Mesenchymal stem cell (in vitro differentiated cells and primary cell): ENCODE data around the gene RTL1.
A peak's percentile ranks its signal among the peaks of the same experiment; 100 is the strongest.

Experiments used
- DNase-seq: peaks from one replicate; pipeline ENCODE4 v3.0.0-alpha.2; 2013
- H2AFZ ChIP-seq: one replicate; pipeline ENCODE4 v1.6.1; 2013; ENCODE audit warnings: low read depth, mild to moderate bottlenecking, control low read depth, inconsistent platforms, low read length, moderate library complexity
- H2AK5ac ChIP-seq: 2 replicates; pipeline ENCODE4 v1.6.1; 2013; ENCODE audit warnings: low read length, moderate library complexity, mild to moderate bottlenecking, inconsistent platforms; ENCODE audit not compliant: severe bottlenecking
- H2BK120ac ChIP-seq: one replicate; pipeline ENCODE4 v1.6.1; 2013; ENCODE audit warnings: low read depth, mild to moderate bottlenecking, inconsistent platforms, low read length, moderate library complexity
- H2BK12ac ChIP-seq, 2 experiments: one replicate each; pipeline ENCODE4 v1.6.1; 2013; ENCODE audit warnings: inconsistent platforms in 2 of 2, low read length in 2 of 2, mild to moderate bottlenecking in 2 of 2, moderate library complexity in 2 of 2, control low read depth in 1 of 2
- H2BK15ac ChIP-seq: one replicate; pipeline ENCODE4 v1.6.1; 2013; ENCODE audit warnings: mild to moderate bottlenecking, low read depth, inconsistent platforms; ENCODE audit not compliant: poor library complexity, severe bottlenecking
- H2BK5ac ChIP-seq: 2 replicates; pipeline ENCODE4 v1.6.1; 2013; ENCODE audit warnings: low read depth, mild to moderate bottlenecking, low read length, control low read depth, inconsistent platforms; ENCODE audit not compliant: poor library complexity, severe bottlenecking
- H3K14ac ChIP-seq, 2 experiments: one replicate each; pipeline ENCODE4 v1.6.1; 2013; ENCODE audit warnings: inconsistent platforms in 2 of 2, low read length in 2 of 2, control low read depth in 1 of 2, mild to moderate bottlenecking in 1 of 2, moderate library complexity in 1 of 2
- H3K18ac ChIP-seq, 2 experiments: one replicate each; pipeline ENCODE4 v1.6.1; 2013; ENCODE audit warnings: inconsistent platforms in 2 of 2, low read length in 2 of 2, control low read depth in 1 of 2, low read depth in 1 of 2, mild to moderate bottlenecking in 1 of 2
- H3K23ac ChIP-seq, 2 experiments: one replicate each; pipeline ENCODE4 v1.6.1; 2013; ENCODE audit warnings: inconsistent platforms in 2 of 2, low read length in 2 of 2, mild to moderate bottlenecking in 2 of 2, moderate library complexity in 2 of 2, control low read depth in 1 of 2
- H3K27ac ChIP-seq: 2 replicates; pipeline ENCODE4 v1.5.1; 2013; ENCODE audit warnings: mild to moderate bottlenecking, moderate library complexity, low read length, control low read depth, inconsistent platforms; ENCODE audit not compliant: poor library complexity, severe bottlenecking
- H3K27me3 ChIP-seq, 2 experiments: 2 replicates each; pipeline versions ENCODE4 v1.6.1 to v1.7.0; 2013; ENCODE audit warnings: low read length in 2 of 2, mild to moderate bottlenecking in 2 of 2, moderate library complexity in 2 of 2, control low read depth in 1 of 2, inconsistent platforms in 1 of 2; ENCODE audit not compliant: control insufficient read depth in 1 of 2, insufficient read depth in 1 of 2
- H3K36me3 ChIP-seq, 2 experiments: 2 replicates each; pipeline versions ENCODE4 v1.6.1 to v1.7.0; 2013; ENCODE audit warnings: low read length in 2 of 2, control low read depth in 1 of 2, inconsistent platforms in 1 of 2, low read depth in 1 of 2, mild to moderate bottlenecking in 1 of 2; ENCODE audit not compliant: insufficient read depth in 2 of 2, control insufficient read depth in 1 of 2
- H3K4ac ChIP-seq, 2 experiments: one replicate each; pipeline ENCODE4 v1.6.1; 2013; ENCODE audit warnings: inconsistent platforms in 2 of 2, low read length in 2 of 2, mild to moderate bottlenecking in 2 of 2, moderate library complexity in 2 of 2, control low read depth in 1 of 2, low read depth in 1 of 2
- H3K4me1 ChIP-seq: 2 replicates; pipeline ENCODE4 v1.6.1; 2013; ENCODE audit warnings: low read depth, low read length, control low read depth; ENCODE audit not compliant: control insufficient read depth, insufficient read depth
- H3K4me2 ChIP-seq: 2 replicates; pipeline ENCODE4 v1.6.1; 2013; ENCODE audit warnings: low read length, mild to moderate bottlenecking, inconsistent platforms; ENCODE audit not compliant: poor library complexity, severe bottlenecking
- H3K4me3 ChIP-seq, 2 experiments: 2 replicates each; pipeline versions ENCODE4 v1.5.1 to v1.7.0; 2013; ENCODE audit warnings: low read length in 2 of 2, mild to moderate bottlenecking in 2 of 2, control low read depth in 1 of 2, low read depth in 1 of 2; ENCODE audit not compliant: insufficient read depth in 1 of 2
- H3K79me1 ChIP-seq: replicated peaks from 2 replicates; pipeline ENCODE4 v1.6.1; 2013; ENCODE audit warnings: mild to moderate bottlenecking, control low read depth, low read length, inconsistent platforms; ENCODE audit not compliant: poor library complexity, severe bottlenecking
- H3K9ac ChIP-seq: 2 replicates; pipeline ENCODE4 v1.7.0; 2013; ENCODE audit warnings: mild to moderate bottlenecking, low read length, moderate library complexity
- H3K9me3 ChIP-seq: 2 replicates; pipeline ENCODE4 v1.7.0; 2013; ENCODE audit warnings: mild to moderate bottlenecking, low read length; ENCODE audit not compliant: control insufficient read depth
- H4K8ac ChIP-seq: one replicate; pipeline ENCODE4 v1.6.1; 2013; ENCODE audit warnings: inconsistent platforms, mild to moderate bottlenecking, low read length, moderate library complexity
- H4K91ac ChIP-seq: one replicate; pipeline ENCODE4 v1.6.1; 2013; ENCODE audit warnings: mild to moderate bottlenecking, low read length, inconsistent platforms
- WGBS: methylation state at CpG from one replicate; pipeline ENCODE4 v1.1.7; 2013; ENCODE audit warnings: mixed read lengths; 5-methylcytosine and 5-hydroxymethylcytosine counted together

The RTL1 gene

DNA sequence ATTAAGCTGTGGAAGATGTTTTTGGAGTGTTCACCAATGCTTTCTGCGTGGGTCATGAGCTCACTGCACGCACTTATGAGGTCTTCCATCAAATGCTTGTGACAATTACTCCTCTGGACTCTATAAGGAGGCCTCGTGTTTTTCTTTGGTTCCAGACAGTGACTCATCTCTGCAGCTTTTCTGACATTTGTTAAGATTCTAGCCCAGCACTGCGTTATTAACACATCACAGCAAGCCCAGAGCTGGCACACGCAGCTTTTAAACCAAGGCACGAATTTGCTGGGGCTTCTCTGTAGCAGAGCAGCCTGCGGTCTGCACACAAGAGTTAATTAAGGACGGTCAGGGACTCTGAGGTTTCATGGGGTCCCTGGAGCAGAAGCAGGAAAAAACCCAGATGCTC lies 60.7 kb downstream of the RTL1 start:
- under 1% methylated on average over 8 of the region's 8 CpGs for WGBS

GRCh38 chr14:100841761-100842403 lies 61.6 kb downstream of the RTL1 start:
- peak overlapping the region; percentile 64 for H4K91ac ChIP-seq
- H2BK15ac ChIP-seq: no peak overlapping the region
- H3K36me3 ChIP-seq: peaks cover 0 to 66% of the 10 kb centered on the region in 2 experiments
- H3K4me1 ChIP-seq: peaks cover 7% of the 10 kb centered on the region
- H2BK5ac ChIP-seq: no peak overlapping the region
- peak overlapping the region; percentile 14 to 84 for H3K18ac ChIP-seq
- H3K23ac ChIP-seq: no peak overlapping the region
- no peaks in the 10 kb centered on the region for H3K9me3 ChIP-seq
- no peak for DNase-seq
- H3K4me2 ChIP-seq: no peak overlapping the region
- H3K14ac ChIP-seq: peak overlapping the region in 1 of 2 experiments; percentile 64
- H3K4ac ChIP-seq: peak overlapping the region; percentile 13 to 47
- H3K27ac ChIP-seq: no peak overlapping the region
- no peak overlapping the region for H2AFZ ChIP-seq
- H2BK12ac ChIP-seq: peak overlapping the region; percentile 59 to 69
- peak overlapping the region; percentile 75 for H3K9ac ChIP-seq
- H2AK5ac ChIP-seq: no peak overlapping the region
- peak overlapping the region; percentile 28 for H4K8ac ChIP-seq
- no peak overlapping the region for H3K4me3 ChIP-seq
- H3K27me3 ChIP-seq: no peaks in the 10 kb centered on the region
- WGBS: 75% methylated on average over 15 of the region's 15 CpGs
- H3K79me1 ChIP-seq: no peaks in the 10 kb centered on the region
- H2BK120ac ChIP-seq: peak overlapping the region; percentile 21

More for the DNA sequence above, 60.7 kb downstream of the RTL1 start:
- Histone ChIP-seq H2AK5ac (no peak overlapping the region), H3K9ac (peak overlapping the region; percentile 75), H3K14ac (no peak overlapping the region), H2BK120ac (no peak overlapping the region), H3K27ac (no peak overlapping the region), H3K27me3 (no peaks in the 10 kb centered on the region), H4K8ac (no peak overlapping the region), H3K23ac (no peak overlapping the region), H3K36me3 (peaks cover 0 to 68% of the 10 kb centered on the region in 2 experiments), H3K4ac (peak overlapping the region; percentile 10 to 92), H3K79me1 (no peaks in the 10 kb centered on the region), H3K9me3 (no peaks in the 10 kb centered on the region), H2AFZ (no peak overlapping the region), H4K91ac (no peak overlapping the region), H3K4me3 (peak overlapping the region in 1 of 2 experiments; percentile 38), H2BK12ac (no peak overlapping the region), H3K4me2 (no peak overlapping the region), H3K18ac (peak overlapping the region in 1 of 2 experiments; percentile 9), H2BK15ac (no peak overlapping the region), H3K4me1 (peaks cover 7% of the 10 kb centered on the region), H2BK5ac (no peak overlapping the region)
- DNase-seq: peak; percentile 98

GRCh38 chr14:100841066-100841760 lies 62.3 kb downstream of the RTL1 start:
- Histone ChIP-seq H2BK120ac (peak overlapping the region; percentile 22), H4K8ac (peak overlapping the region; percentile 28), H3K9ac (no peak overlapping the region), H4K91ac (peak overlapping the region; percentile 64), H3K4ac (peak overlapping the region; percentile 13 to 47), H3K9me3 (no peaks in the 10 kb centered on the region), H2BK12ac (peak overlapping the region in 1 of 2 experiments; percentile 95), H3K4me3 (no peak overlapping the region), H3K18ac (peak overlapping the region; percentile 14 to 84), H2BK15ac (no peak overlapping the region), H2AFZ (no peak overlapping the region), H3K4me2 (no peak overlapping the region), H3K27me3 (no peaks in the 10 kb centered on the region), H3K4me1 (peaks cover 6% of the 10 kb centered on the region), H2BK5ac (no peak overlapping the region), H3K23ac (no peak overlapping the region), H3K14ac (no peak overlapping the region), H3K27ac (no peak overlapping the region), H3K36me3 (peaks cover 0 to 67% of the 10 kb centered on the region in 2 experiments), H3K79me1 (no peaks in the 10 kb centered on the region), H2AK5ac (no peak overlapping the region)
- 94% methylated on average over 21 of the region's 21 CpGs for WGBS
- DNase-seq: no peak

DNA sequence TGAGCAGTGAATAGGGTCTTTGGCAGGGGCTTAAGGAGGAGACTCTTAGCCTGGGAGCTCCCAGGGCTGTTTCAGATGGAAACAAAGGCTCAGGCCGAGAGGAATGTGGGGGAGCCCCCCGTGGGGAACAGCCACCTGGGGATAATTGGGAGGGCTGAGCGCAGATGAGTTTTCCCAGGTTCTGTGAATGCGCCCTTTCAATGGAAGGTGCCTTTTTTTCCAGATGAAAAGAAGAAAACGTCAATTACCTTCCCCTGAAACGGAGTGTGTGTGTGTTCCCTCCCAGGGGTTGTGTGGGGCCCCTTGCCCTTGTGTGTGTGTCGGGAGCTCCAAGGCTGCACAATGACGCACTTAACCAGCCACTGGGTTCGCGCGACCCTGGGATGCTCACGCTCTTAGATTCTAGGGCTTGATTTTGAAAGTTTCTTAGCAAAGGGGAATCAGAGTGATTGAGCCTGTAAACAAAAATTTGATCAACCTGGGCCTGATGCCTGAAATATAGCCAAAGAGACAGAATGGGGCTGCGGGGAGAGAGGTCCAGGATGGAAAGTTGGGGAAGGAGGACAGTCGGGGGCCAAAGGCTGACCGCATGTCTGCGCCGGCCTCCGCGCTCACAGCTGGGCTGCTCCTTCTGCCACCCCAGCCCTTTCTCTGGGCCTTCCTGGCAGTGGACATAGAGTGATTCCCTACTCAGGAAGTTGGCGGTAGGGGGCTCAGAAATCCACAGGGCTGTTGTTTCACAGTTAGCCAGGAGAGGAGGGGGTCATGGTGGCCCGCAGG lies 63.0 kb downstream of the RTL1 start:
- peak overlapping the region; percentile 61 for H4K91ac ChIP-seq
- peak overlapping the region in 1 of 2 experiments; percentile 95 for H2BK12ac ChIP-seq
- H3K4me1 ChIP-seq: peaks cover 4% of the 10 kb centered on the region
- no peaks in the 10 kb centered on the region for H3K27me3 ChIP-seq
- H3K9me3 ChIP-seq: no peaks in the 10 kb centered on the region
- H3K4me2 ChIP-seq: no peak overlapping the region
- H3K4ac ChIP-seq: peak overlapping the region; percentile 7 to 20
- H3K18ac ChIP-seq: no peak overlapping the region
- no peak overlapping the region for H2BK5ac ChIP-seq
- no peak overlapping the region for H4K8ac ChIP-seq
- H2AFZ ChIP-seq: no peak overlapping the region
- H3K14ac ChIP-seq: peak overlapping the region in 1 of 2 experiments; percentile 26
- peaks cover 0 to 67% of the 10 kb centered on the region in 2 experiments for H3K36me3 ChIP-seq
- 82% methylated on average over 21 of the region's 21 CpGs for WGBS
- H3K4me3 ChIP-seq: no peak overlapping the region
- peak overlapping the region; percentile 29 for H2BK120ac ChIP-seq
- H3K27ac ChIP-seq: no peak overlapping the region
- no peak overlapping the region for H2AK5ac ChIP-seq
- H3K23ac ChIP-seq: no peak overlapping the region
- no peak overlapping the region for H3K9ac ChIP-seq
- DNase-seq: no peak
- no peak overlapping the region for H2BK15ac ChIP-seq
- H3K79me1 ChIP-seq: no peaks in the 10 kb centered on the region
